Fibroblast of mammary gland (primary cell): Measurements from ENCODE around the gene SIRPG.

Experiments
- DNase-seq: peaks from one replicate; pipeline ENCODE4 v3.0.0-alpha.2; 2010; ENCODE audit warnings: low read depth
- H3K4me3 ChIP-seq: 2 replicates; pipeline ENCODE4 v1.5.1; 2011; ENCODE audit warnings: low read depth, mild to moderate bottlenecking, low read length, moderate library complexity; ENCODE audit not compliant: control insufficient read depth
- CTCF ChIP-seq: conservative IDR thresholded peaks from 2 replicates; pipeline ENCODE4 v1.5.1; 2011; ENCODE audit warnings: low read depth, low read length, inconsistent platforms; ENCODE audit not compliant: control insufficient read depth, insufficient read depth

The SIRPG gene

DNA sequence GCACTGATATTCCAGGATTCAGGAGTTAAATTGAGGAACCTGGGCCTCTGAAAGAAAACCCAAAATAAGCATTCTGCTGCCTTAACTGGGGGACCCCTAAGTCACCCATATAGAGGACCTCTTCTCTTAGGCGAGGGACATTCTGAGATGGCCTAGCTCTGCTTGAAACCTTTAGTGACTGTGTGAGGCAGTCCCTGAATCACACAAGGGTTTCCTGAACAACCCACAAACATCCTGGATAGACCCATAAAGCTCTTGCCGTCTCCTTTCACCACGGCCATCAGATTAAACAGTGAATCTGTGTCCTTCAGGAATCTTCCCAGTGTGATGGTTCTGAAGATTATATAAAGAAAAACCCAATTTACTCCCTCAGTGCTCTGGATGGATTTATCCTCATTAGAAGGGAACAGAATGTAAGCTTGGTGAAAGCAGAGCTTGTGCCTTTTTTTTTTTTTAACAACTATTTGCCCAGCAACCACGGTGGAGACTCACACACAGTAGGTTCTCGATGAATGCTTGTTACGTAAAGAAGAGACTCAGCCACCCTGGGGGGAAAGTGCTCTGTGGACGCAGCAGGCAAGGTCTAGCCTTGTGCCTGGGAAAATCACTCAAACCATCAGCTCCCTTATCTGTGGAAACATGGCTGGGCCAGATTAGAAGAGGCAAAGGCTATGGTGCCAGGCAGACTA, 39.1 kb upstream of the SIRPG start:
- H3K4me3 ChIP-seq = no peak overlapping the region
- no peak for TF ChIP-seq CTCF
- DNase-seq = no peak

GRCh38 chr20:1694672-1695071, 37.1 kb upstream of the SIRPG start:
- H3K4me3 ChIP-seq = no peak overlapping the region
- no peak for DNase-seq
- TF ChIP-seq CTCF = no peak

- TF ChIP-seq CTCF = no peak
- H3K4me3 ChIP-seq = no peak overlapping the region
- DNase-seq = no peak
Observed at GRCh38 chr20:1693427-1693826, 35.8 kb upstream of the SIRPG start.

DNA sequence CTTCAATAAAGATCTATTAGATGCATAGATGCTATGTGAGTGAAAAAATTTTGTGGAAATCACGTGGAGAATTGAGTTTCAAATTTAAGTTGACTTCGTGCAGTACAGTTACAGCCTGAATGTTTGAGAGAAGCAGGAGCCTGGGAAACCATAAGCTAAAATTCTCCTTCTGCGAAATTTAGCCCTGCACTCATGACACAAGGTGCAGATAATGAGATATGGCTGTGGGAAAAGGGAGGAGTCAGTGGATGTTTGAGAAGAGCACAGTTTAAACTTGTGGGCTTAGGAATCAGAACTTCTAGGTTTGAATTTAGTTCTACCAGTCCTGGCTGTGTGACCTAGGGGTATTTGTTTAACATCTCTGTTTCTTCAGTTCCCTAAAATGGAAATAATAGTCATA, 32.1 kb upstream of the SIRPG start:
- no peak for TF ChIP-seq CTCF
- no peak for DNase-seq
- H3K4me3 ChIP-seq = no peak overlapping the region

- no peak for DNase-seq
- no peak overlapping the region for H3K4me3 ChIP-seq
- TF ChIP-seq CTCF = no peak
Observed at GRCh38 chr20:1688886-1689538, 31.4 kb upstream of the SIRPG start.

DNA sequence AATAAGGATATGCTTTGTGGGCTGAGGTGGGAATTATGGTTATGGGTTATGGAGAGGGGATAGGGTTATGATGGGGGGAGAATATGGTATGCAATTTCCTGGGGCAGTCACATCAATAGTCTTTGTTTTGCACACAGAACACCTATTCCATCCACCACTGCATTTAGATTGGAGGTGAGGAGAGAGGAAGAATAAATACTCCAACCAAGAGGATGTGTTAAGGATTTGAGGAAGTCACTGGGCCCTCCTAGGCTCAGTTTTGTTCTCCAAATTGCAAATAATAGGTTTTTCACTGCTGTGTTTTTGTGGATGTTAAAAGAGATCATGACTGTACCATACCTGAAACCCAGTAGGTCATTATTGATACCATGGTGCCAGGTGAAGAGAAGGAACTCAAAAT, 29.5 kb upstream of the SIRPG start:
- DNase-seq = no peak
- H3K4me3 ChIP-seq = no peak overlapping the region
- no peak for TF ChIP-seq CTCF
